Dermis microvascular lymphatic vessel endothelial cell (primary cell): Measurements from ENCODE around the gene GNA12. TPM values are rescaled to one million over a fixed set of nuclear protein-coding genes. Genes with fewer than 3 reads are reported as not detected.
"Not testable (repeated sequence)": the region's sequence is repeated elsewhere in the genome, so short reads cannot be mapped to it uniquely, and the experiment has no call there.

Source experiments
- DNase-seq, 2 donors: peaks; one replicate each; pipeline versions ENCODE4 v3.0.0 to v3.0.0-alpha.2; 2010; ENCODE audit warnings: low read depth in 2 of 2
- total RNA-seq: library from RNA; depleted of rRNA; stranded (reverse); fragments of >200 nt; gene quantifications from 2 replicates; pipeline ENCODE4 v1.2.1, GENCODE V29; 2014

GNA12 gene
- total RNA-seq, 1 donor from 2014 or later: 20.8 TPM

DNA sequence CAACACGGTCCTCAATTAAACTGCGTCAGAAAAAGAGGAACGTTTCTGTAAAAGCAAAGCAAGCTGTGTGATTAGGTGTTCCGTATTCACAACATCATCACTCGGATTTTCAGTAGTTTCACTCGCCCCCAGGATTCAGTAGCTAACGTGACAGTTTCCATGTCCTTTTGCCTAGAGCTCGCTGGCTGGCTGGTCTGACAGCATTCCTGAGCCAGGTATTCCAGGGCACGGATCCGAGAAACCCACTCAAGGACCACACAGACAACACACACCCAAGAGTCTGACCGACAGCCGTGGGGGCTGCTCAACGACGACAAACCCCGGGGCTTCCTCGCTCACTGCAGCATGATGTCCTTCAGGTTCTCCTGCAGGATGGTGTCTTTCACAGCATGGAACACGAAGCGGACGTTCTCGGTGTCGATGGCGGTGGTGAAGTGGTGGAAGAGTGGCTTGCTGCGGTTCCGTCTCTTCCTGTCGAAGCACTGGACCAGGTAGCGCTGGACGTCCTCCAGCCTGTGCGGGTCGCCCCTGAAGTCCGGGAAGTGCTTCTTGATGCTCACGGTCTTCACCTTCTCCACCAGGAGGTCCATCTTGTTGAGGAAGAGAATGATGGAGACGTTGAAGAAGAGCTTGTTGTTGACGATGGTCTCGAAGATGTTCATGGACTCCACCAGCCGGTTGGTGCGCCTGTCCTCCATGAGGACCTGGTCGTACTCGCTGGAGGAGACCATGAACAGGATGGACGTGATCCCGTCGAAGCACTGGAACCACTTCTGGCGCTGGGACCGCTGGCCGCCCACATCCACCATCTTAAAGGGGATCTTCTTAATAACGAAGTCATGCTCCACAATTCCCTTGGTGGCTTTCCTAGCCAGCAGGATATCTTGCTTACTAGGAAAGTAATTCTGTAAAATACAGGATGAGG lies 113.0 kb downstream of the GNA12 start:
- no peak for DNase-seq

DNA sequence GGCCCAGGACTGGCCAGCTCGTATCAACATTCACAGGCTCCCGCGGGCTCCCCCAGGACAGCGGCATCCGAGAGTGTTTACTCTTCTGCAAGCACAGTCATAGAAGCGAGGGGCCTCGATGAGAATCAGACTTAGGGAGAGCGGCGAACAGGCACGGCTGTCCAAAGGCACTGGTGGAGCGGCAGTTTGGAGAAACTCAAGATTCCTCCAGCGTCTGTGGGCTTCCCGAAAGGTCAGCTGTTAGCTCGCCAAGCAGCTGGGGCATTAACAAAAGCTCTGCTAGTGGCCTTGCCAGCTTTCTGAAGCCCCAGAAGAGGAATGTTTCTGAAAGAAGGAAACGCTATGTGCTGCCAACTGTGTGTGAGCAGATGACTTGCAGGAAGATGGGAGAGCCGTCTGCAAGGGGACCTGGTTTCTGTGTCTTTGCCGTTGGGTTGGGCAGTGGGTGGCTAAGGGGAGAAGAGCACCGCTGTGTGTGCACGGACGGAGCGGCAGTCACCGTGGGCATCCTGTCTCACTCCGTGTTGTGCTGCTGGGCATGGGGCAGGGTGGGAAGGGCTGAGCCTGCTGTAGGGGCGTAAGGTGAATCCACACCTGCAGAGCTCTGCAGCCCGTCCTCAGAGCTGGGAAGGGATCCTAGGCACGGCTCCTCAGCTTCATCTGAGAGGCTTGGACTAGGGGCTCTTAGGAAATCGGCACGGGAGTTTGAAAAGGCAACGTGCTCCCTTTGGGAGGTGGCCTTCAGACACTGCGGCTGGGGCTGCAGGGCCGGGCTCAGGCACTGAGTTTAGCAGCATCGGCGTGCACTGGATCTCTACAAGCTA lies 114.0 kb downstream of the GNA12 start:
- no peak for DNase-seq

DNA sequence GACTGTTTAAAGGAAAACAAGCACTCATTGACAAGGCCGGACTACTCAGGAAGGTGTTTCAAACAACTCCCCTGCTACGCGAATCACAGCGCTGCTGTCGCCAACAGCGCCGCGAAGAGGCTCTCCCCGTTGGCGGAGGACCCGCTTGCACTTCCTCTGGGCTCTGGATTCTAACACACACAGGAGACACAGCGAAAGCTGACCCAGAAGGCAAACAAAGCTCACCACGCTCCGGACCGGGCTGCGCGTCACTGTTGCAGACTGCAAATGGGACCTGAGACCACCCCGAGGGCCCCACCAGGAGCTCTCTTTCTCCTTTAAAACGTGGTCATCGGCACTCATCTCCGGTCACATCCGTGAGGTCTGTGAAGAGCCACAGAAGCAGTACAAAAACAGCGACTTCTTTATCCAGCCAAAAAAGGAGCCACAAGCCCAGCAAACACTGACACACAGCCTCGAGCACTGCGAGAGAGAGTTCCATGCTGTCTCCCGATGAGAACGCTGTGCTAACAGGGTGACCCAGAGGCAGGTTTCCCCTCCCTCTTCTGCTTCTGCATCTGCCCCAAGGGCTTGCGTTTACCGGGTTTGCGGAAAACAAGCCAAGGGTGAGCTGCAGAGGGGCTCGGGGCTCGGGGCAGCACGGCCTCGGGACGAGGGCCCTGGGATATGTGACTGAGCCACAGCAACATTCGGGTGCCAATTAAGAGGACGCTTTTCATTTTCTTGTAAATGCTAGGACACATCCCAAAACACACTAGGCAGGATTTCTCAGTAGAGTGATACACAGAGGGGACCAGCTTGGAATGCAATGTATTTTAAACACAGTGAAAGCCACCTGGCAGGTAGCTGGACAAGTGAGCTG lies 114.8 kb downstream of the GNA12 start:
- DNase-seq: no peak

DNA sequence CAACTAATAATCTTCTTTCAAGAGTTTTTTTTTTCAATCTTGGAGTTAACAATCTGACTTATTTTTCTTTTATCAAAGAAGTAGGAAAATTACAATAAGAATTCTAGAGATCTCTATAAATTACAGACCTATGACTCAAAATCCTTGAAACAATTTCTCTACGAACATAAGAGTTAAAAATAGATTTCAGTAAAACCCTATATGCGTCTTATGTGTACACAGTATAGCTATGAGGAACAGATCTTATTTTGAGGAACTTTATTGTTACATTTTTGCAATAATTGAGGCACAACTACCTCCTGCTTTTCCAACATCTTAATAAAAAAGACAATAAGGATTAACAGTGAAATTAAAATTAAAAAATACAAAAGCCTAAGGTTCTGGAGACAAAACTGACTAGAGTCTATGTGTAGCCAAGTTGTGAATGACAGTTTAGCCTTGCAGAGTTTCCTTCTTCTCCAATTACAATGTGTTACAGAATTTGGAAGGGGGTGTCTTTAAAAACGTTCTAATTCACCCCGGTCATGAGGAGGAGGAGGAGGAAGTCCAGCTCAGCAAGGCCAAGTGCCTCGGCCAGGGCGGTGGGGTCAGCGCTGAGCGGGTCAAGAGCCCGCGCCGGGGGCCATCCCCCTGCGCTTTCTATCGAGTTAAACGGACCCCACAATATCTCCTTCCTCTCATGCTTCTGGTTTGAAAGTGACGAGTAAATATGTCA lies 115.6 kb downstream of the GNA12 start:
- DNase-seq: no peak

DNA sequence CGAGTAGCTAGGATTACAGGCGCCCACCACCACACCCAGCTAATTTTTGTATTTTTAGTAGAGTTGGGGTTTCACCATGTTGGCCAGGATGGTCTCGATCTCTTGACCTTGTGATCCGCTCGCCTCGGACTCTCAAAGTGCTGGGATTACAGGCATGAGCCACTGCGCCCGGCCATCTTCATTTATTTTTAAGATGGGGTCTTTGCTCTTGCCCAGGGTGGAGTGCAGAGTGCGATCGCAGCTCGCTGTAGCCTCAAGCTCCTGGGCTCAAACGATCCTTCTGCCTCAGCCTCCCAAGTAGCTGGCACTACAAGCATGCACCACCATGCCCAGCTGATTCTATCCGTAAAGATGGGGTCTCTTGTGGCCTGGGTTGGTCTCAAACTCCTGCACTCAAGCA lies 116.9 kb downstream of the GNA12 start:
- DNase-seq: not testable (repeated sequence)

DNA sequence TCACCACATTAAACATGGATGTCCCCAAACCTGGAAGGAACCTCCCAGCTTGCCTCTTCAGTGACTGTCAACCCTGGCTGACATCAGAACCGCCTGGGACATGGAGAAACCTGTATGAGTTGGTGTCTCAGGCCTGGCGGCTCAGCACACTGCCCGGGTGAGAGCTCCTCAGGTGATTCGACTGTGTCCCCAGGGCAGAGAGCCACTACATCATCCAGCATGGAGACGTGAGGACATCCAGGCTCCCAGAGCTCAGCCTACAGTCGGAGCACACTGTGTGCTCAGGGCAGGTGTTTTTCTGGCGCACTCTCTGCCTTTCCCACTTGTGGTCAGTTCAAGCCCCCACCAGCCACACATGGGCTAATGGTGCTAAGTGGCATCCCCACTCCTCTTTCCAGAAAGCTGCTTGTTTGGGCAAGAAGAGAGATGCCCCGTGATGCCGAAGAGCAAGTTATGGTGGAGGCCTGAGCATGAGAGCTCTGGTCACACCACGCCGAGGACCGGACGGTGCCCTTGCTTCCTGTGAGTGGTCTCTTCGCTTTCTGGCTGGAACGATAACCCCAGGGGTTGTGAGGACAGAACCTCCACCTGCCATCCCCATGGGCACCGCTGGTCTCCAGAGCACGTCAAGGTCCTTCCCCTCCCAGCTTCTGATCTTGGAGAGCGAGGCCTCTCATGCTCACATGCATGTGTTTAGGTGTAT lies 117.6 kb downstream of the GNA12 start:
- no peak for DNase-seq

DNA sequence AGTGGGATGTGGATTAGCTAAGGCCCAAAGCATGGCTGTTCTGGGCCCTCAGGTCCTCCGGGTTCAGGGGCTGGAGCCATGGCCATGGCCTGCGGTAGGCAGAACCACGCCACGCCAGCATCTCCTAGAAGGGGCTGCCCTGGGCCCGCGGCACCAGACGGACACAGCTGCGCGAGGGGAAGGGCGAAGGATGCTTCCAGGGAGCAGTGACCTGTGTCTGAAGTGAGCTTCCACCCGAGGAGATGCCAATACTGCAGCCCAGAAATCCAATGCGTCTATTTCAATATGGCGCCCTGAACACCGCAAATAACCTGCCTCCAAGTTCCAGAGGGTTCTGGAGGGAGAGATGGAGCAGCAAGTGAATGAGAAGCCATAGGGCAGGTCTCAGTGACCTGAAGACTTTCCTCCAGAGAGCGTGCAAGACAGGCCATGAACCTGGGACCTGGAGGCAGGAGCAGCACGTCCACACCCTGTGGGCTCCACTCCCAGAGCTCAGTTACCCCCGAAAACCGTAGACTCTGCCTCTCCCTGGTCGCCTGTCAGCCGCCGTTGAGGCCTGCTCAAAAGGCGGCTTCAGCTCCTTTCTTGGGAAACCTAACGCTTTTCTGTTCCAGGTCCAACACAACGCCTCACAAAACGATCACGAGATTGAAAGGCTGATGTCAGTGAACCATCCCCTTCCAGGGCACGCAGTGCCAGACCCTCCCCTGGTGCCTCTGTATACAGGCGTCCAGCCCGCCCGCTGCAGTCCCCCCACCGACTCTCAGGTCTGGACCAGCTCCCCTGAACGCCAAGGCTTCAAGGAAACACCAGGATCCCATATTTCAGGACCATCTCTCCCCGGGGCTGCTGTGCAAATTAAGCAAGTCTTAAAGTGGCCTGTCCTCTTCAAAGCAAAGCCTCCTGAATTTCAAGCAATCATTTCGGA lies 118.7 kb downstream of the GNA12 start:
- no peak for DNase-seq

DNA sequence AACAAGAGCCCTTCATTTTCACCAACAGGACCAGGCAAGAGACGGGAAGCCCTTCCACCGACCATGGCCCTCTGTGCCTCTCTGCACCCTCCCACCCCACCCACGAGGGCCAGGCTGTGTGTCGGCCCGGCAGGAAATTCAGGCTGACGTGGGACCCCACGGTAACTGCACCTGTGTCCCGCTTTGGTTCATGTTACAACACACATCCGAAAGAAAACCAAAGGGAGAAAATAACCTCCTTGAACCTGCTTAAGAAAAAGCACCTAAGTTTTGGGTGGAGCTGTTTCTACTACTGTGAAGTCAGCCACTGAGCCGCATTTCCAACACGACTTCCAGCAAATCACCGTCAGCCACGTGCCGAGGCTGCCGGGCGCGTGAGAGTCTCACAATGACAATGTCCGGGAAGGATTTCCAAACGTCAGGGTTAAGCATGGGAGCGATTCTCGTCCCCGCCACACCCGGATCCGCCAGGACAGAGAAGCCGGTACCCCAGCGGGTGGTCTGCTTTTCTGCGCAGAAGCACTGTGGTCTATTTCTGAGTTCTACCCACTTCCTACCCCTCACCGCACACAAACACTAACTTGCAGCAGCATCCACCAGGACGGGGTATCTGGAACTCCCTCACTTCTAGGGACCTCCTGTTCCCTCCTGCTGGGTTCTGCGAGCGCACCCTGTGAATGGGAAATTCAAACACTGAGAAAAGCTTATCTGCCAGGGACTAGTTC lies 119.5 kb downstream of the GNA12 start:
- no peak for DNase-seq

DNA sequence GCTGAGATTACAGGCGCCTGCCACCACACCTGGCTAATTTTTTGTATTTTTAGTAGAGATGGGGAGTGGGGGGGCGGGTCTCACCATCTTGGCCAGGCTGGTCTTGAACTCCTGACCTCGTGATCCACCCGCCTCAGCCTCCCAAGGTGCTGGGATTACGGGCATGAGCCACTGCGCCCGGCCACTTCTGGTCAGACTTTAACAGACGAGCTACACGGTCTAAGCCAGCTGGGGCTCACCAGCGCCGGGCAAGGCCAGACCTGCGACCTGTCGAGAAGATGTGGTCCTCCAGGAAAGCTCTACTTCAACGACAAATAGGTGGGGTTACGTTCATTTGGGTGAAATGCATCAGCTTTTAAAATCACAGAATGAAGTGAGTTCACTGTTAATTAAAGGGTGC lies 120.1 kb downstream of the GNA12 start:
- DNase-seq: not testable (repeated sequence)

DNA sequence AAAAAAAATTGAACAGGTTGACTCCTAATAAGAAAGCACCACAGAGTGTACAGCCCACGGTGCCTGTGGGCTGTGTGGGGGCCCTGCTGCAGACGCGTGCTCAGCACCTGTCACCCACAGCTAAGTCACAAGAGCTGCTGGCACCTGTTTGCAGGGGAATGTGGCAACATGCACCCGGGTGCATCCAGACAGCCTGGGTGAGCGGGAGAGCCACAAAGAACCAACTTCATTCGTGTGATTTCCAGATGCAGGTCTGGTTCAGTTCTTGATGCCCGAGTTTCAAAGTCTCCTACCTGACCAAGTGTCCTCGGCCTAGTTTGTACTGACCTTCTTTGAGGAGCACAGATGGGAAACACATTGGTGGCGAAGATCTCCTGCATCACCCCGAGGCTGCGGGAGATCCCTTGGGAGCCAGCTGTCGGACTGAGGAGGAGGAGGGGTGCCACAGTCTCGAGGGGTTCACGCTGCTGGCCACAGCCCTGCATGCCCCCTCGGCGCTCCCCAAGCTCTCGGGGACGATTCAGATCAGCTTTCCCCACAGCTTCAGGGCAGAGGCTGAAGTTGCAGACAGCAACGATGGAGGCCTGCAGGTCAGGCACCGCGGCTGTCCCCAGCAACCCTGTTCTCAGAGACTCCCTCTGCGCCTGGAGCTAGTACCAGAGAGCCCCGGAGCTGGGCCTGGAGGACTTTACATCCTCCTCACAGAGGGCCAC lies 120.8 kb downstream of the GNA12 start:
- no peak for DNase-seq

DNA sequence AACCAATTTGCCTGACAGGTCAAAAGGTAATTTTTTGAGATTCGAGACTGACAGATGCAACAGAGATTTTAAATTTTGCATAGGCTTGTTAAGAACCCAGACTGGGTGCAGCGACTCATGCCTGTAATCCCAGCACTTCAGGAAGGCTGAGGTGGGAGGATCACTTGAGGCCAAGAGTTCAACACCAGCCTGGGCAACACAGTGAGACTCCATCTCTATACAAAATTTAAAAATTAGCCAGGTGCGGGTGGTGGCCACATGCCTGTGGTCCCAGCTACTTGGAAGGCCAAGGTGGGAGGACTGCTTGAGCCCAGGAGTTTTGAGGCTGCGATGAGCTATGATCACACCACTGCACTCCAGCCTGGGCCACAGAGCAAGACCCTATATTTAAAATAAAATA lies 121.5 kb downstream of the GNA12 start:
- DNase-seq: no peak

DNA sequence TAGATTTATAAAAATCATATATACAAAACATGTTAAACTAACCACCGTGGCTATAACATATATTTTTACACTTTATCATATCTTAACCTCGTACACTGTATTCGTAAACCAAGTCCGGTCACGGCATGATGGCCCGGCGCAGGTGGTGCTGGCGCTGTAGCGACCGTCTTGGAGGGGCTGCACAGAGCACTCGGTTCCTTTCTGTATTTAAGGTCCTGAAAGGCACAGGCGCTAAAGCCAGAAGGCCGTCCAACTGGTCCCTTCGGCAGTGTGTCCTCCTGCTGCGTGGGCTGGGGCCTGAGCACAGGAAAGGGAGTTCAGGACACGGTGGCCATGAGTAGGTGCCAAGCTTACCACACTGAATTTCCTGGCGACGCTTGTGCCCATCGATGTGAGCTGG lies 122.3 kb downstream of the GNA12 start:
- DNase-seq: no peak

DNA sequence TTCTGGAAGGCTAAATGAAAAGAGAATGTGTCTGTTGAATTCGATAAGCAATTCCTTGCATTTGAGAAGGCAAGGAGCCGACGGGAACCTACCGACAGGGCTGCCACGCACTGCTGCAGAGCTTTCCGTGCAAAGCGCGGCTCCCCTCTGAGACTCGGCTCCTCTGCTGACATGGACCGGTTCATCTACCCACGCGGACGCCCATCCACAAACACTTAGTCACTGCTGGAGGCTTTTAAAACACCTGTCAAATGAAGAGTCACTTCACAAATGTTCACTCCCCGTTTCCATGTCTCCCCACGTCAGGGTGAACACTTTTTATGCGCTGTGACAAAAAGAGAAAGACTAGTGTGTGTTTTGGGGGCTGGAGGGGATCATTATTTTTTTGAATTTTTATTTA lies 124.1 kb downstream of the GNA12 start:
- DNase-seq: no peak

DNA sequence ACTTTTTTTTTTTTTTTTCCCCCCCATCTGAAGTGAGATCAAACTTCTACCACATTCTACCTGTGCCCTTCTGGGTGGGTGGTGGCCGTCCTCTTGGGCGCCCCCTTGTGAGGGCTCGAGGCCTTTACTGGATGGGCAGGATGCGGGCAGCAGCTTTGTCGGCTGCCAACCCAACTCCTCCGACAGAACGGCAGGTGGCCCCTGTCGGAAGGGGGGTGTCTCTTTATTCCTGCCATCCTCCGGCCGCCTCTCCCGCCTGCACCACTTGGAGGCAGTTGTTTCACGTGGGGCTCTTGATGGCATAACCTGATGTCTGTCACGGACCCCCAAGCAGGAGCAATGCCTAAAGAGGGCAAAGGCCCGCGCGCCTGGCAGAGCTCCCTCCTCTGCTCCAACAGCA lies 125.1 kb downstream of the GNA12 start:
- peak in 1 of 2 donors; percentile 25 for DNase-seq

DNA sequence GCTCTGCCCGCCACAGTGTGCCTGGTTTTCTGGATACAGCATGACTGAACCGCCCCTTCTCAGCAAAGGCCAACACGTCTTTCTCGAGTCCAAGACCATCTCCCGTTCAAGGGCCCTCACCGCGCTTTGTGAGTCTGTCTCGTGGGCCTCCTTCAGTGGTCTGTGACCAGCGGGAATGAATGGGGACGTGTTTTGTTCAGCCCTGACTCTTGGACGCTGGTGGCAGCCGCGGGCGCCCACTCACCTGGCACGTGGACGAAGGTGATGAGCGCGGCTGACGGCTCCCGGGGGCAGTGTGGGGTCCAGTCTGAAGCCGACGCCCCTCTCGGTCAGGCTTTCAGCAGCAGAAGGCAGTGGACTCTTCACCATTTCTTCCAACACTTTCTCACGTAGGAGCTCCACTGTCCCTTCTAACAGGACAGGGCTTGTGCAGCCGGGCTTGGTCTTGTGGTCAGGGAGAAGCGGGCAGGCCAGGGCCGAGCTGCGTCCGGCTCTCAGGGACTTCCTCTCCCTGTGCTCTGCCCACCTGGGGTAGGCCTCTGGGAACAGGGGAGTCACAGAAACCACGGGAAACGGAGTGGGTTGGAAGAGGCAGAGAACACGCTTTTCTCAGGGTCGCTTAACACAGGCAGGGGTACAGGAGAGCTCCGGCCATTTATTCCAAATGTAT lies 125.7 kb downstream of the GNA12 start:
- no peak for DNase-seq

DNA sequence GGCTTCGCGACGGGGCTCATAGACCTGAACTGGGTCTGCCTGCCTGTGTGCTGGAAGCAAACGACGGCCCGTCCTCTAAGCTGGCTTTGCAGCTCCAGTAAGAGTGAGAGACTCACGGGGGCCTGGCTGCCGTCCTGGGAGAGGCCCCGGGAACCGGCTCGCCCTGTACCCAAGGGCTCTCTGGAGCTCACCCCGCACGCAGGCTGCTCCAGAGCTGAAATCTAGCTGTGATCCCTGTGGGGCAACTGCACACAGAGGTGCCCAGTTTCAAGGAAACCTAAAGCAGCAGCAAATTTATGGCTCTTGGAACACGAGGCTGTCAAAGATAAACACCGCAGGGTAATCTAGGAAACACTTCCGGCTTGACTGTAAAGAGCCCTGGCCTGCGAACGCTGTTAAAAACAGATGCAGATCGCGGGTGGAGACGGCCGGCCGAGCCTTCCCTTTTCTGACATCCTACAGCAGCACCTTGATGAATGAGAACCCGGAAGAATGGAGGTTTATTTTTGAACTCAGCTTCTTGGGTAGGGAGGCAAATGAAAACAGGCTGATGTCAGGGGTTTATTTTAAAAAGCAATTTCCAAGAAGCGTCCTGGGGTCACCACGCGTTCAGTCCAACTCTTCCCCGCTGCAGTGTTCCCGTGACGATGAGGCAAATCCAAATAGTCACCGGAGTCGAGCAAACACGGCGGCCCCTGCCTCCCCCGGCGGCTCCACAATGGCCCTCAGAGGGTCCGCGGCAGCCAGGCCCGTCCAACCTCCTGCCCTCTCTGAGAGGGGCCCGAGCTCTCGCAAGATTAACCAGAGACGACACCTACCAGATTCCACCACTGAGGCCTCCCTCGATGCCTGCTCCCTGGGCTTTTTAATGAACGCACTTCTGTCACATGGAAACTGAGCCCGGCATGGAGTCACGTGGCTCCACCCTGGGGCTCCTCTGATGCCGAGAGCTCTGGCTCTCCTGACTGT lies 126.5 kb downstream of the GNA12 start:
- peak in 1 of 2 donors; percentile 54 for DNase-seq
